Astrocyte (in vitro differentiated cells and primary cell): ENCODE results near the gene MAST3.

ENCODE experiments used
- CTCF ChIP-seq: IDR thresholded peaks from 2 replicates; pipeline ENCODE4 v1.5.1; 2011; ENCODE audit warnings: low read depth, mild to moderate bottlenecking, inconsistent platforms, low read length, moderate library complexity; ENCODE audit not compliant: insufficient read depth
- EZH2 ChIP-seq: IDR thresholded peaks from 2 replicates; pipeline ENCODE4 v1.6.1; 2012; ENCODE audit warnings: mild to moderate bottlenecking, low read length, inconsistent platforms; ENCODE audit not compliant: insufficient read depth

DNA sequence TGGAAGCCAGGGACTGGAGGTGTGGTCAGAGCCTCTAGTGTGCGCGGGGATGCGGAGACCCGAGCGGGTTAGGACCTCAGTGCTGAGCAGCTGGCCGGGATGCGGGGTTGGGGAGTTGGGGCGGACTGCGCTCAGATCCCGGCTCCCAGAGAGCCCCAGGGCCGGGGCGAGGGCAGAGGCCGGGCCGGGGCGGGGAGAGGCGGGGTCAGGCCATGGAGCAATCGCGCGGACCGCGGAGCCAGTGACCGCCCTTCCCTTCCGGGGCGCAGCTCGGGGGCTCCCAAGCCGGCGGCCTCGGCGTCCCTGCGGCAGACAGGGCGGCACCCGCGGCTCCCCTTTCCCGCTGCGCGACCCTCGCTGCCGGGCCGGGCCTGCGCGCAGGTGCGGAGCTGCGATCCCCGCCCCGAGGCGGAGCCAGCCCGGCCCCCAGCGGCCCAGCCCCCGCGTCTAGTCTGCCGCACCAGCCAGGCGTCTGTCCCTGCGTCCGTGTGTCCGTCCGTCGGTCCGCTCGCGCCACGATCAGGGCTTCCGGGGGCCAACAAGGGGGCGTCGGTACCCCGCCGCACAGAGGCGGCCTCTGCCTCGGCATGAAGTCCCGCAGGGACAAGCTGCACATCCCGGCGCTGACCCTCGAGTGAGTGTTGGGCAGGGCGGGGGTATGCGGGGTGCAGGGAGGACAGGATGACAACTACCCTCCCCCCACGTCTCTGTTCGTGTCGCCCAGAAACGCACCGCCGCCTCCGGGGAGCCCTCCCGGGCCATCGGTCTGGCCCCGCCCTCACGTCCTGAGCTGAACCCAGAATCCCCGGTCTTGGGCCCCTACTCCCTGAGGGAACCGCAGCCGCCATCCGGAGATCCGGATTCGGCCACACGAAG lies 12.4 kb downstream of the MAST3 start:
- TF ChIP-seq CTCF (no peak), EZH2 (peak; percentile 67)
